Stimulated activated CD8-positive, alpha-beta memory T cell treated with anti-CD3 and anti-CD28 coated beads, Interleukin-4, amount 100 ng/mL, for 48 hours (primary cell): ENCODE measurements around the gene CDC34.

Experiments
- DNase-seq: peaks from one replicate; pipeline ENCODE4 v3.0.0-alpha.2; 2020

Gene CDC34

DNA sequence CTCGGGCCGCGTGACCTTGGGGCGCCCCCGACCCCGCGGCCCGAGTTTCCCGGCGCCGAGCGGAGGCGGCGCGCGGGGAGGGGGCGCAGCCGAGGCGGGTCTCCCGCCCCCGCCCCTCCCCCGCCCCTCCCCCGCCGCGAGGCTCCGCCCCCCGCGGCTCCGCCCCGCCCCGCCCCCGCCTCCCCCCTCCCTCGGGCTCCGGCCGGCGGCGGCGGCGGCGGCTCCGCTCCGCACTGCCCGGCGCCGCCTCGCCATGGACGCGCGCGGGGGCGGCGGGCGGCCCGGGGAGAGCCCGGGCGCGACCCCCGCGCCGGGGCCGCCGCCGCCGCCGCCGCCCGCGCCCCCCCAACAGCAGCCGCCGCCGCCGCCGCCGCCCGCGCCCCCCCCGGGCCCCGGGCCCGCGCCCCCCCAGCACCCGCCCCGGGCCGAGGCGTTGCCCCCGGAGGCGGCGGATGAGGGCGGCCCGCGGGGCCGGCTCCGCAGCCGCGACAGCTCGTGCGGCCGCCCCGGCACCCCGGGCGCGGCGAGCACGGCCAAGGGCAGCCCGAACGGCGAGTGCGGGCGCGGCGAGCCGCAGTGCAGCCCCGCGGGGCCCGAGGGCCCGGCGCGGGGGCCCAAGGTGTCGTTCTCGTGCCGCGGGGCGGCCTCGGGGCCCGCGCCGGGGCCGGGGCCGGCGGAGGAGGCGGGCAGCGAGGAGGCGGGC is 58.3 kb downstream of the CDC34 start, which contains the start of gene HCN2:
Gene HCN2, plus strand, starts transcription at position 189 of the 703 bp plus-strand sequence. Its CDS starts 65 bp downstream, at position 254.
- DNase-seq: no peak

DNA sequence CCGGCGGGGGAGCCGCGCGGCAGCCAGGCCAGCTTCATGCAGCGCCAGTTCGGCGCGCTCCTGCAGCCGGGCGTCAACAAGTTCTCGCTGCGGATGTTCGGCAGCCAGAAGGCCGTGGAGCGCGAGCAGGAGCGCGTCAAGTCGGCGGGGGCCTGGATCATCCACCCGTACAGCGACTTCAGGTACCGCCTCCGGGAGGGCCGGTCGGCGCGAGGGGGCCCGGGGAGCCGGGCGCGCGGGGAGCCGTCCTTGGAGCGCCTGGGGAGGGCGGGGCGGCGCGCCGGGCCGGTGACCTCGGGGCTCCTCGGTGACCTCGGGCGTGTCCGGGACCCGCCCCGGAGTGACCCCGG is 58.8 kb downstream of the CDC34 start:
- no peak for DNase-seq

DNA sequence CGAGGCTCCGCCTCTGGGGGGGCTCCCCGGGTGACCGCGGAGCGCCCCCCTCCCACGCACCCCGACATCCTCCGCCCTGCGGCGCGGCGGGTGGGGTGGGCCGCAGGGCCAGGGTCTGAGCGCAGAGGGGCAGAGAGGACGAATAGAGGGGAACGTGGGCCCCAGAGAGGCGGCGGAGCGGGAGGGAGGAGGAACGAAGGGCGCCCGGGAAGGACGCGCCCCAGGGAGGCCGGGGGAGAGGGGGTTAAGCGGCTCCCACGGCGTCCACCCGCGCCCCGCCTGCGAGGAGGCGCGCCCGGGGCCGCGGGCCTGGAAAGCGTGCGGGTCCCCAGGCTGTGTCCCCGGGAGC is 59.2 kb downstream of the CDC34 start:
- DNase-seq: no peak

DNA sequence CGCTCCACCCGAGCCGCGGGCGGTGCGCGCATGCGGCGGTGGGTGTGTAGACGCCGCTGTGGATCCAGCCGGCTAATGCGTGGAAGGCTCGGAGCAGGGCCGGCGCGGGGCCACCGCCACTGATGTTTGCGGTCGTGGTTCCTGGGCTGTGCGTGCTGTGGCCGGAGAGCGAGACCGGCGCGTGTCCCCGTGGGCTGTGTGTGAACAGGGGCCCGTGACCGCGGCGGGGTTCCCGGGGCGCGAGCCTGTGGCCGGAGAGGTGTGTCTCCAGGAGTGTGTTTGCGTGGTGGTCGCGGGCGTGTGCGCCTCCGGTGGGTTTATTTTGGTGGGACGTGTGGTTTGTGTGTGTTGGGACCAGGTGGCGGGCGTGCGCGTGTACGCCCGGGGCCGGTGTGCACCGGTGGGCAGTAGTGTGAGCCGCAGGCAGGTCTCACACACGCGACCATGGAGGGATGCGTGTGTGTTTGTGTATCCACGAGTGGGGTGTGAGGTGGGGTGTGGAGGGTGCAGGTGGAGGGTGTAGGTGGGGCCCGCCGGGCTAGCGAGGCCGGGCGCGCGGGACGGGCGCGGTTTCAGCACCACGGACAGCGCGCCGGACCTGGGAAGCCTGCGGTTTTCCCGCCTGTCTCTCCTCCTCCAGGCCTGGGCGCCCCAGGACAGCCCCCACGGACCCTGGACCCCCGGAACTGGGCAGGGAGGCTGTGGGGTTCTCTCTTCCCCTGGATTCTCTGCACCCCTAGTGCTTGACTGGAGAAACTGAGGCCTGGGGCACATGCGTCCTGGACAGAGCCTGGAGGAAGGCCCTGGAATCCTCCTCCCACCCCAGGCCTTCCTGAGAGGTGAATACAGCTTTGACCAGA is 59.8 kb downstream of the CDC34 start:
- DNase-seq: no peak
